ENCODE data around the gene CCDC8.
A peak's percentile ranks its signal among the peaks of the same experiment; 100 is the strongest.

- TF ChIP-seq JUN (IDR thresholded peaks at IDR 0.05) (no peak), RFX5 (IDR thresholded peaks at IDR 0.05) (no peak), REST (IDR thresholded peaks at IDR 0.05) (no peak), CTCF (IDR thresholded peaks at IDR 0.05) (no peak), RAD21 (conservative IDR thresholded peaks at IDR 0.05 in 1 of 2, IDR thresholded peaks at IDR 0.05 in 1 of 2) (no peak), SREBF2 (IDR thresholded peaks at IDR 0.05) (no peak), MAZ (IDR thresholded peaks at IDR 0.05; ENCODE audit: borderline replicate concordance, low read depth, low read length) (no peak), POLR2A (IDR thresholded peaks at IDR 0.05; ENCODE audit: low read length) (no peak), CBX8 (IDR thresholded peaks at IDR 0.05) (no peak), HDAC2 (IDR thresholded peaks at IDR 0.05) (0 out of 2 replicates have a peak, but pooled peaks have one; percentile 71), HMGXB4 (CRISPR knock-in tag; IDR thresholded peaks at IDR 0.05; ENCODE audit: borderline replicate concordance) (no peak), CEBPB (IDR thresholded peaks at IDR 0.05) (no peak), SMC3 (IDR thresholded peaks at IDR 0.05) (no peak), NPAS2 (CRISPR knock-in tag; IDR thresholded peaks at IDR 0.05; ENCODE audit: borderline replicate concordance) (no peak)
Observed at GRCh38 chr19:46402725-46403124, 10.6 kb downstream of the CCDC8 start.

All from A549 (cell line).